ENCODE data around the gene KMT5B.

DNA sequence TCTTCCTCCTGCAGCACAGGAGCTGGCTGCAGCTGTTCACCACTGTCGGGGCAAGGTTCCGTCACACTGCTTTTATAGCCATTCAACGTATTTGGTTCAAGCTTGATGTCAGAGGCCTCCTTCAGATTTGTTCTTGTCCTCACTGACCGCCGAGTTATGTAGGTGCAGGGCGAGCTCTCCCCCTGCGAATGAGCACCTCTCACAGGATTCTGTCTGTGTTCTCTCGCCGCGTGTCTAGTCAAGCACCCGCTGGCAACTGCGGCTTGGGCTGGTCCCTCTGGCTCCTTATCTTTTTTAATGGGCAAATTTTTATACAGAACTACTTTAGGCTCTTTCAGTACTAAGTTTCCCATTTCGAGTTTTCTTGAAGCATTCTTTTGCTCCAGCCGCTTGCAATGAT is 54.5 kb downstream of the KMT5B start:
- no peak for TF ChIP-seq YY1 (IDR thresholded peaks at IDR 0.05; ENCODE audit: extremely low read depth, insufficient replicate concordance, low read depth, low read length)
- TF ChIP-seq, protein P1, sequence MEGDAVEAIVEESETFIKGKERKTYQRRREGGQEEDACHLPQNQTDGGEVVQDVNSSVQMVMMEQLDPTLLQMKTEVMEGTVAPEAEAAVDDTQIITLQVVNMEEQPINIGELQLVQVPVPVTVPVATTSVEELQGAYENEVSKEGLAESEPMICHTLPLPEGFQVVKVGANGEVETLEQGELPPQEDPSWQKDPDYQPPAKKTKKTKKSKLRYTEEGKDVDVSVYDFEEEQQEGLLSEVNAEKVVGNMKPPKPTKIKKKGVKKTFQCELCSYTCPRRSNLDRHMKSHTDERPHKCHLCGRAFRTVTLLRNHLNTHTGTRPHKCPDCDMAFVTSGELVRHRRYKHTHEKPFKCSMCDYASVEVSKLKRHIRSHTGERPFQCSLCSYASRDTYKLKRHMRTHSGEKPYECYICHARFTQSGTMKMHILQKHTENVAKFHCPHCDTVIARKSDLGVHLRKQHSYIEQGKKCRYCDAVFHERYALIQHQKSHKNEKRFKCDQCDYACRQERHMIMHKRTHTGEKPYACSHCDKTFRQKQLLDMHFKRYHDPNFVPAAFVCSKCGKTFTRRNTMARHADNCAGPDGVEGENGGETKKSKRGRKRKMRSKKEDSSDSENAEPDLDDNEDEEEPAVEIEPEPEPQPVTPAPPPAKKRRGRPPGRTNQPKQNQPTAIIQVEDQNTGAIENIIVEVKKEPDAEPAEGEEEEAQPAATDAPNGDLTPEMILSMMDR (IDR thresholded peaks at IDR 0.05 in 2 of 3, conservative IDR thresholded peaks at IDR 0.05 in 1 of 3; ENCODE audit: borderline replicate concordance in 1 of 3, insufficient read depth in 1 of 3, low read depth in 2 of 3, low read length in 2 of 3): no peak
- no peak for TF ChIP-seq SP1 (IDR thresholded peaks at IDR 0.05; ENCODE audit: low read depth)
- no peak for TF ChIP-seq POLR2A (IDR thresholded peaks at IDR 0.05; ENCODE audit: borderline replicate concordance, extremely low read depth, insufficient read depth, insufficient read length)

Measured in HCT116 (cell line).